HFF-Myc (cell line): ENCODE results near the gene TRIP10.
"Not testable (repeated sequence)": the region's sequence is repeated elsewhere in the genome, so short reads cannot be mapped to it uniquely, and the experiment has no call there.

ENCODE experiments used
- DNase-seq: peaks from one replicate; pipeline ENCODE4 v3.0.0-alpha.2; 2011; ENCODE audit warnings: low read depth; ENCODE audit errors: extremely low read depth
- H3K4me3 ChIP-seq: replicated peaks from 2 replicates; pipeline ENCODE4 v1.5.1; 2011; ENCODE audit warnings: low read depth, mild to moderate bottlenecking, control low read depth, low read length
- CTCF ChIP-seq: IDR thresholded peaks from 2 replicates; pipeline ENCODE4 v1.5.1; 2012; ENCODE audit warnings: mild to moderate bottlenecking, low read depth, low read length, control low read depth; ENCODE audit errors: missing control alignments

Gene TRIP10

GRCh38 chr19:6743714-6744380, 4.4 kb downstream of the TRIP10 start:
- TF ChIP-seq CTCF, result no peak
- no peak for DNase-seq
- peak overlapping the region; percentile 9 for H3K4me3 ChIP-seq

GRCh38 chr19:6744381-6745301, 5.2 kb downstream of the TRIP10 start:
- no peak for DNase-seq
- TF ChIP-seq CTCF, result no peak
- peak overlapping the region; percentile 9 for H3K4me3 ChIP-seq

- no peak for DNase-seq
- TF ChIP-seq CTCF, result no peak
- no peak overlapping the region for H3K4me3 ChIP-seq
Measured at GRCh38 chr19:6745965-6746364, 6.5 kb downstream of the TRIP10 start.

GRCh38 chr19:6748543-6748942, 9.1 kb downstream of the TRIP10 start:
- DNase-seq, H3K4me3 ChIP-seq: not testable (repeated sequence)

- no peak for DNase-seq
- H3K4me3 ChIP-seq, result no peak overlapping the region
- no peak for TF ChIP-seq CTCF
Measured at GRCh38 chr19:6750062-6750461, 10.6 kb downstream of the TRIP10 start.

GRCh38 chr19:6751189-6751588, 11.7 kb downstream of the TRIP10 start:
- no peak for DNase-seq
- TF ChIP-seq CTCF, result no peak
- H3K4me3 ChIP-seq, result no peak overlapping the region

- H3K4me3 ChIP-seq, result peak overlapping the region; percentile 33
- no peak for DNase-seq
- TF ChIP-seq CTCF, result no peak
Measured at GRCh38 chr19:6752256-6753177, 13.0 kb downstream of the TRIP10 start.
